CD4-positive, alpha-beta T cell treated with Interleukin-10 for 1 hour (primary cell): Measurements from ENCODE around the gene SHLD2.
"Not testable (repeated sequence)": the region's sequence is repeated elsewhere in the genome, so short reads cannot be mapped to it uniquely, and the experiment has no call there.

Experiments used
- DNase-seq: peaks from one replicate; pipeline ENCODE4 v3.0.0-alpha.2; 2020

The SHLD2 gene

GRCh38 chr10:87225148-87225547, 130.1 kb downstream of the SHLD2 start, which contains the start of gene NUTM2A:
TSS of gene NUTM2A (plus strand) at chr10:87225448. CDS start at chr10:87225831, 383 bp downstream.
- DNase-seq: not testable (repeated sequence)

DNA sequence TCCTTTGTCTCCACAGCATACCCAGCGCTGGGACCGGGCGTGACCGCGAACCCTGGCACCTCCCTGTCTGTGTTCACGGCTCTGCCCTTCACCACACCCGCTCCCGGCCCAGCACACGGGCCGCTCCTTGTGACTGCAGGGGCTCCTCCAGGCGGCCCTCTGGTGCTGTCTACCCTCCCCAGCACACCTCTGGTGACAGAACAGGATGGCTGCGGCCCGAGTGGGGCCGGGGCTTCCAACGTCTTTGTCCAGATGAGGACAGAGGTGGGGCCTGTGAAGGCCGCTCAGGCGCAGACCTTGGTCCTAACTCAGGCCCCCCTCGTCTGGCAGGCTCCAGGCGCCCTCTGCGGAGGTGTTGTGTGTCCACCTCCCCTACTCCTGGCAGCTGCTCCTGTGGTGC, 133.2 kb downstream of the SHLD2 start:
- not testable (repeated sequence) for DNase-seq

DNA sequence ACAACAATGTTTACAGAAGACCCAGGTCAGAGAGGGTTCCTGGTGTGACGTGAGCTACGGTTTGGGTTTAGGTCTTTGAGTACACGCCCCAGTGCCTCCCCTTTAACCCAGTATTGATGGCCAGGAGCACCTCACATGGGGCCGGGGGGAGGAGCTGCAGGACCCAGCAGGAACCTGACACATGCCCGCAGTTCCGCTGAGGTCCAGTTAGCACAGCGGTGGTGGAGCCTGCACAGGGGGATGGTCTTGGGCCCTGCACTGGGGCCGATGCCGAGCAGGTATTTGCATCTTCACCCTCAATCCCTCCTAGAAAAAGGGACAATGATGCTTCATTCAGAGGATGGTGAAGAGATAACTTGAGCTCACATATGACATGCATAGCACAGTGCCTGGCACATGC, 134.2 kb downstream of the SHLD2 start:
- DNase-seq: not testable (repeated sequence)

DNA sequence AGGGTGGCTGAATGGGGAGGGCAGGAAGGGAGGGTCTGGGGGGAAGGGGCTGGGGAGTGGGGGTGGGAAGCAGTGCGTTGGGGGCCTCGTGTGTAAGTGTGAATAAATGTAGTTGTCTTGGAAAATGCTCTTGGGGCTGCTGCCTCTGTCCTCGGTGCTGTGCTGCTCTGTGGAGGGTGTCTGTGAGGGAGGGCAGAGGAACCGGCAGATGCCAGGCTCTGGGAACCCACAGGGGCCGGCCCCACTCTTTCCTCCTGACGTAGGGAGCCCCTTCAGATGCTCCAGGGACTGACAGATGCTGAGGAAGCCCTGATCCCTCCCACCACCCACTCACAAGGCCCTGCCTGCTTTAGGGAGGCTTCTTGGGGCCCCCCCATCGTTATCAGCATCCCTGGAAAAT, 139.8 kb downstream of the SHLD2 start:
- not testable (repeated sequence) for DNase-seq

DNA sequence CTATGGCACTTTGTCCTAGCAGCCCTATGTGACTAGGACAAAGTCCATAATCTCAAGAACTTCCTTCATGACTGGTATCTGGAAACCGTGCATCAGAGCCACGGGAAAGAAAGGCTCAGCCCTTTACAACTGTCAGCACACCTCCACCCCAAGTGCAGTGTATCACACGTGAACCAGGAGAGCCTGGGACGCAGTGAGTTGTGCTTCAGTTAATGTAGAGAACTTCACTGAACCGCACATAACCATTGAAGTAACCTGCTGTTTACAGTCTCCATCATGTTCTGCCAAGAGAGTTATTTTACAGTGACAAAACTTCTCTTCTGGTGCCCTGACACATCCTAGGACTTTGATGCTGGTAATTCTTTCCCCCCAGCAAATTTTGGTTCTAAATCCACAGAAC, 142.2 kb downstream of the SHLD2 start:
- not testable (repeated sequence) for DNase-seq

- not testable (repeated sequence) for DNase-seq
These were observed 144.4 kb downstream of the SHLD2 start for GRCh38 chr10:87239346-87239808.
